Suprapubic skin (tissue), 4 donors: Measurements from ENCODE around the gene KIAA1217. TPM values are rescaled to one million over a fixed set of nuclear protein-coding genes. Genes with fewer than 3 reads are reported as not detected.

ENCODE experiments used
- DNase-seq, 2 donors: peaks; one replicate each; pipeline ENCODE4 v3.0.0-alpha.2; 2019; ENCODE audit warnings: low spot score in 2 of 2
- H3K27ac ChIP-seq: fragments of 200-600 bp; sonication (generic); one replicate; pipeline ENCODE4 v1.5.1; 2019
- H3K27me3 ChIP-seq: fragments of 200-600 bp; sonication (generic); one replicate; pipeline ENCODE4 v1.5.1; 2019
- H3K36me3 ChIP-seq: fragments of 200-600 bp; sonication (generic); one replicate; pipeline ENCODE4 v1.5.1; 2019
- H3K4me1 ChIP-seq: fragments of 200-600 bp; sonication (generic); one replicate; pipeline ENCODE4 v1.5.1; 2019
- H3K4me3 ChIP-seq: fragments of 200-600 bp; sonication (generic); one replicate; pipeline ENCODE4 v1.5.1; 2019; ENCODE audit warnings: mild to moderate bottlenecking
- H3K9me3 ChIP-seq: fragments of 200-600 bp; sonication (generic); one replicate; pipeline ENCODE4 v1.5.1; 2019
- EP300 ChIP-seq: sonication (generic); formaldehyde crosslinking; IDR thresholded peaks from one replicate; pipeline ENCODE4 v1.6.1; 2017; ENCODE audit warnings: antibody characterized with exemption
- POLR2A ChIP-seq, 2 donors: fragments of 450-650 bp; IDR thresholded peaks; one replicate each; pipeline ENCODE4 v1.6.1; 2017; ENCODE audit warnings: antibody characterized with exemption in 2 of 2, mild to moderate bottlenecking in 2 of 2, moderate library complexity in 2 of 2
- POLR2AphosphoS5 ChIP-seq, 3 donors: sonication (generic); formaldehyde crosslinking; IDR thresholded peaks; one replicate each; pipeline ENCODE4 v1.6.1; 2017; ENCODE audit warnings: antibody characterized with exemption in 3 of 3
- WGBS: methylation state at CpG from one replicate; pipeline ENCODE4 v1.1.5; 2018; 5-methylcytosine and 5-hydroxymethylcytosine counted together
- total RNA-seq, 4 donors: library from RNA; depleted of rRNA; stranded (reverse); fragments of >200 nt; gene quantifications; one replicate each; pipeline ENCODE4 v1.1.0, GENCODE V29; 2016
- TF ChIP-seq, protein P1 (sequence below), 2 donors: fragments of 200-600 bp in 1 of 2; fragments of 450-650 bp in 1 of 2; sonication (generic) in 1 of 2; IDR thresholded peaks; one replicate each; pipeline ENCODE4 v1.5.1; 2016 to 2019; ENCODE audit warnings: antibody characterized with exemption in 2 of 2, mild to moderate bottlenecking in 1 of 2, moderate library complexity in 1 of 2

The KIAA1217 gene
- total RNA-seq, 4 donors from 2014 or later, result 59.2 to 109 (median 72.1) TPM

DNA sequence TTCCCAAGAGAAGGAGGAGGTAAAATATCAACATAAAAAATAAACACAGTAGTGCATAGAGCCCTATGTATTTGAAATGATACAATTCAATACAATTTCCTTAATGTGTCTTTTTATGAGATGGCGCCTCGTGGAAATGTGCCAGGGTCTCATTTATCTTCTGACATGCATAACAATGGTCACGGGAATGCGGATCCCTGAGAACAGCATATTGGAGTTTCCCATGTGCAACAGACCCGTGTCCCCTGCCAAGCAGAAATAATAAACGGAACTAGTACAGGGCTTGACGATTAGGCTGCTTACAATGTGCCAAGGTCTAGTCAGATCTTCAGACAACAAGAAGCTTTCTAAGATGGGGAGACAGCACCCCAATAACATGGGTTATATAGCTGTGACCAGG, 296.8 kb downstream of the KIAA1217 start:
- no peak overlapping the region for H3K27ac ChIP-seq
- no peaks in the 10 kb centered on the region for H3K9me3 ChIP-seq
- no peak for TF ChIP-seq POLR2A (IDR thresholded peaks at IDR 0.05)
- no peak for TF ChIP-seq EP300
- TF ChIP-seq, protein P1, sequence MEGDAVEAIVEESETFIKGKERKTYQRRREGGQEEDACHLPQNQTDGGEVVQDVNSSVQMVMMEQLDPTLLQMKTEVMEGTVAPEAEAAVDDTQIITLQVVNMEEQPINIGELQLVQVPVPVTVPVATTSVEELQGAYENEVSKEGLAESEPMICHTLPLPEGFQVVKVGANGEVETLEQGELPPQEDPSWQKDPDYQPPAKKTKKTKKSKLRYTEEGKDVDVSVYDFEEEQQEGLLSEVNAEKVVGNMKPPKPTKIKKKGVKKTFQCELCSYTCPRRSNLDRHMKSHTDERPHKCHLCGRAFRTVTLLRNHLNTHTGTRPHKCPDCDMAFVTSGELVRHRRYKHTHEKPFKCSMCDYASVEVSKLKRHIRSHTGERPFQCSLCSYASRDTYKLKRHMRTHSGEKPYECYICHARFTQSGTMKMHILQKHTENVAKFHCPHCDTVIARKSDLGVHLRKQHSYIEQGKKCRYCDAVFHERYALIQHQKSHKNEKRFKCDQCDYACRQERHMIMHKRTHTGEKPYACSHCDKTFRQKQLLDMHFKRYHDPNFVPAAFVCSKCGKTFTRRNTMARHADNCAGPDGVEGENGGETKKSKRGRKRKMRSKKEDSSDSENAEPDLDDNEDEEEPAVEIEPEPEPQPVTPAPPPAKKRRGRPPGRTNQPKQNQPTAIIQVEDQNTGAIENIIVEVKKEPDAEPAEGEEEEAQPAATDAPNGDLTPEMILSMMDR (IDR thresholded peaks at IDR 0.05), result no peak
- no peak for TF ChIP-seq POLR2AphosphoS5 (IDR thresholded peaks at IDR 0.05)
- no peak overlapping the region for H3K4me3 ChIP-seq
- no peak for DNase-seq
- WGBS, result 67% methylated on average over 7 of the region's 7 CpGs
- H3K4me1 ChIP-seq, result no peaks in the 10 kb centered on the region
- no peaks in the 10 kb centered on the region for H3K27me3 ChIP-seq
- H3K36me3 ChIP-seq, result peaks cover 10% of the 10 kb centered on the region

DNA sequence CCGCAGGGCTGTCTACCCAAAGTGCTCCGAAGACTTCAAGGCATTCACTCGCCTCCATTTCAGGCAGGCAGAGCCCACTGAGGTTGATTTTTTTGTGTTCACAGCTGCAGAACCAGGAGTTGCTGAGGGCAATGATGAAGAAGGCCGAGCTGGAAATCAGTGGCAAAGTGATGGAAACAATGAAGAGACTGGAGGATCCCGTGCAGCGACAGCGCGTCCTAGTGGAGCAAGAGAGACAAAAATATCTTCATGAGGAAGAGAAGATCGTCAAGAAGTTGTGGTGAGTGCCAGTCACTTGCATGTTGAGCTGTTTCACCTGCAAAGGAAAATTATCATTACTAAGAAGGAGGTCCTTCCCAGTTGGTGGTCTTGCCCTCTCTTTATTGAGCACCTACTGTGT, 304.2 kb downstream of the KIAA1217 start:
- Histone ChIP-seq H3K27me3 (no peaks in the 10 kb centered on the region), H3K36me3 (peaks cover 35% of the 10 kb centered on the region), H3K4me1 (no peaks in the 10 kb centered on the region), H3K9me3 (no peaks in the 10 kb centered on the region), H3K4me3 (no peak overlapping the region), H3K27ac (no peak overlapping the region)
- WGBS, result 63% methylated on average over 9 of the region's 9 CpGs
- DNase-seq, result no peak
- TF ChIP-seq POLR2A (IDR thresholded peaks at IDR 0.05), result no peak
- TF ChIP-seq, protein P1 (IDR thresholded peaks at IDR 0.05), result peak in 1 of 2 donors; percentile 8

DNA sequence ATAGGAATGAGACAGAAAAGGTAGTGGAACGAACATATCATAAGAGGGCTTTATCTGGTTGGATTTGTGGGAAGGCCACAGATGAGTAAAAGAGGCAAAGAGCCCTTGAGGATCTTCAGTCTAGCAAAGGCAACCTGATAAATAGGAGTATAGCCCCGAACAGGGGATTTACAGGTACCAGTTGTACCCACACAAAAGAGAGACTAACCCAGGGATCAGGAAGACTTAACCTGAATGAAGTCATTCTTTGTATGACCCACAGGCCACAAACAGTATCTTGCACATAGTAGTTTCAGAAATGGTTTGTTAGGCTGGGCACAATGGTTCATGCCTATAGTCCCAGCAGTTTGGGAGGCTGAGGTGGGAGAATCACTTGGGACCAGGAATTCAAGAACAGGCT, 306.5 kb downstream of the KIAA1217 start:
- H3K36me3 ChIP-seq, result peaks cover 38% of the 10 kb centered on the region
- H3K9me3 ChIP-seq, result no peaks in the 10 kb centered on the region
- peaks cover 7% of the 10 kb centered on the region for H3K4me1 ChIP-seq
- H3K4me3 ChIP-seq, result no peak overlapping the region
- no peak overlapping the region for H3K27ac ChIP-seq
- no peaks in the 10 kb centered on the region for H3K27me3 ChIP-seq
- 94% methylated on average over 2 of the region's 2 CpGs for WGBS
- no peak for DNase-seq
- TF ChIP-seq POLR2A (IDR thresholded peaks at IDR 0.05) (no peak), POLR2AphosphoS5 (IDR thresholded peaks at IDR 0.05) (no peak), EP300 (no peak)
- TF ChIP-seq, protein P1 (IDR thresholded peaks at IDR 0.05), result no peak

DNA sequence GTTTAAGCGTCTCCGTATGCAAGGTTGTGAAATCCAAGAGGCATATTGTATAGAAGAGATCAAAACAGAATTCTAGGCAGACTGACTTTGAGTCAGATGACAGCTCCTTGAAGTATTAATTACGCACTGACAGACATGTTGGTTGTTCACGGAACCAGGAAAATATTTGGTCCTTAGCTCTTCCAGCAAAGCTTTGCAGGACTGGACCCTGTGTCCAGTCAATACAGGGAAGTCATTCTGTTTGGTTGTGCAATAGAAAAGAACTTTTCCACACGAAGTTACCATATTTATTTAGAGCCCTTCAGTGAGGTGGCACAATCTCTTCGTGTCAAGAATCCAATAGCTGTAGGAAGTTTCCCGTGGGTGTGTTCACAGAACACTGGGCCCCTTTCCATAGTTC, 309.5 kb downstream of the KIAA1217 start:
- no peaks in the 10 kb centered on the region for H3K9me3 ChIP-seq
- WGBS, result 71% methylated on average over 7 of the region's 7 CpGs
- H3K4me3 ChIP-seq, result no peak overlapping the region
- peaks cover 7% of the 10 kb centered on the region for H3K4me1 ChIP-seq
- no peaks in the 10 kb centered on the region for H3K27me3 ChIP-seq
- H3K27ac ChIP-seq, result peak overlapping the region; percentile 14
- H3K36me3 ChIP-seq, result peaks cover 45% of the 10 kb centered on the region
- no peak for TF ChIP-seq POLR2A (IDR thresholded peaks at IDR 0.05)
- no peak for TF ChIP-seq POLR2AphosphoS5 (IDR thresholded peaks at IDR 0.05)
- DNase-seq, result no peak

DNA sequence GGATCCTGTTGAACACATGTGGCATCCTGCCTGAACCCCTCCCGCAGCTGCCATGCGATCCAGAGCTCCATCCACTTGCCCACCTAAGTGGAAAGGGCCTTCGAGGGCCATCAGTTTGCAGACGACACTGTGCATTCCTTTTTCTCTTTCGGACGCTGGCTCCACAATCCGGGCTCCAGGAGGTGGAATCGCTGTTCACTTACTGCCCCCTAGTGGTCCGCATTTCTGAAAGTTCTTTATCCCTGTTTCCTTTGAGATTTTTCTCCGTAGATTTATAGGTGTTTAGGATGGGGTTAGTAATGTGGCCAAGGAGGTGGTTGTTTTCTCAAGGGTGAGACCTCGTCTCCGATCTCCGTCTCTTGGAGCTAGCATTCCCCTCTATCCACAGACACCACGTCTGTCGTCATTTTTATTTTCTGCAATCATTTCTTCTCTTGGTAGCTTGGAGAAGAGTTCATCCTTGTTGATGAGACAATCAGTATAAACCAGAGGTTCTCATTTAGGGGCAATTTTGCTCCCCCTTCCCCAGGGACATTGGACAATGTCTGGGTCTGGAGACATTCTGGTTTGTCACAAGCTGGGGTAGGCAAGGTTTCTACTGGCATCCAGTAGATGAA, 310.2 kb downstream of the KIAA1217 start:
- no peaks in the 10 kb centered on the region for H3K27me3 ChIP-seq
- H3K4me1 ChIP-seq, result peaks cover 7% of the 10 kb centered on the region
- no peak overlapping the region for H3K4me3 ChIP-seq
- 22% methylated on average over 15 of the region's 15 CpGs for WGBS
- no peaks in the 10 kb centered on the region for H3K9me3 ChIP-seq
- no peak for TF ChIP-seq EP300
- TF ChIP-seq, protein P1 (IDR thresholded peaks at IDR 0.05), result peak; percentile 59
- H3K36me3 ChIP-seq, result peaks cover 45% of the 10 kb centered on the region
- no peak for DNase-seq
- peak overlapping the region; percentile 14 for H3K27ac ChIP-seq

DNA sequence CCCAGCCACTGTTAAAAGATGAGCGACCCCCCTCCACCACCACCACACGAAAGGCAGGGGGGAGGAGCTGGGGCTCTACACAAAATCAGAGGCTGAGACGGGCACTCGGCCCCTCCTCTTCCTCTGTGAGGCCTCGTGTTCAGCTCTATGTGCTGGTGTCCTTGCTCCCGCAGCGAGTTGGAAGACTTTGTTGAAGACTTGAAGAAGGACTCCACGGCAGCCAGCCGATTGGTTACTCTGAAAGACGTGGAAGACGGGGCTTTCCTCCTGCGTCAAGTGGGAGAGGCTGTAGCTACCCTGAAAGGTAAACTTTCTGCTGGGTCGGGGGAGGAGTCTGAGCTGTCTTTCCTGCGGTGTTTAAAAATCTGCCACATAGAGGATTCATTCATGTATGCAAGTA, 311.0 kb downstream of the KIAA1217 start:
- Histone ChIP-seq H3K27ac (no peak overlapping the region), H3K9me3 (no peaks in the 10 kb centered on the region), H3K4me3 (no peak overlapping the region), H3K36me3 (peaks cover 50% of the 10 kb centered on the region), H3K27me3 (no peaks in the 10 kb centered on the region), H3K4me1 (peaks cover 7% of the 10 kb centered on the region)
- 73% methylated on average over 14 of the region's 14 CpGs for WGBS
- TF ChIP-seq POLR2A (IDR thresholded peaks at IDR 0.05) (no peak), EP300 (no peak), POLR2AphosphoS5 (IDR thresholded peaks at IDR 0.05) (no peak)
- TF ChIP-seq, protein P1 (IDR thresholded peaks at IDR 0.05), result no peak
- DNase-seq, result no peak
